ENCODE results near the gene GXYLT2. TPM values are rescaled to one million over a fixed set of nuclear protein-coding genes. Genes with fewer than 3 reads are reported as not detected.

The GXYLT2 gene
- total and polyA plus RNA-seq, 10 of the 15 experiments (the other 5 are each of a cell fraction or from before 2014, with no cell fraction given), result 0.27 to 2.6 (median 0.78) TPM

- Histone ChIP-seq H3K9ac (ENCODE audit: control insufficient read depth, insufficient read depth, low read length) (no peak overlapping the region), H2AFZ (ENCODE audit: control insufficient read depth, low read depth, low read length) (no peak overlapping the region), H3K79me2 (ENCODE audit: control insufficient read depth, insufficient read depth, low read length) (no peaks in the 10 kb centered on the region), H3K4me2 (ENCODE audit: control insufficient read depth, insufficient read depth) (no peak overlapping the region), H3K4me3 (no peak overlapping the region), H4K20me1 (ENCODE audit: control insufficient read depth, insufficient read depth) (no peaks in the 10 kb centered on the region), H3K9me3 (replicated peaks; ENCODE audit: control insufficient read depth, insufficient read depth, low read length) (no peaks in the 10 kb centered on the region), H3K36me3 (ENCODE audit: control insufficient read depth in 2 of 2, insufficient read depth in 2 of 2, low read length in 1 of 2) (no peaks in the 10 kb centered on the region), H3K27me3 (replicated peaks in 1 of 2; ENCODE audit: control insufficient read depth in 2 of 2, insufficient read depth in 2 of 2, low read length in 1 of 2) (no peaks in the 10 kb centered on the region; a peak in 2 of 4 replicates), H3K27ac (ENCODE audit: control insufficient read depth, insufficient read depth) (no peak overlapping the region), H3K4me1 (ENCODE audit: control insufficient read depth, insufficient read depth, low read length) (no peaks in the 10 kb centered on the region)
- in situ Hi-C loops (cut with MboI) (no loop called here), intact Hi-C loops (cut with micrococcal nuclease; ENCODE audit: unreplicated experiment) (no loop called here)
- BruUV-seq (replicated peaks), result no TSS peak
- no peak for TF ChIP-seq ATF2 (IDR thresholded peaks at IDR 0.05; ENCODE audit: low read length)
- no peak for TF ChIP-seq ZBTB11 (CRISPR knock-in tag; IDR thresholded peaks at IDR 0.05)
- no peak for TF ChIP-seq REST (IDR thresholded peaks at IDR 0.05; ENCODE audit: low read depth, low read length)
- no peak for TF ChIP-seq EED (IDR thresholded peaks at IDR 0.05; ENCODE audit: low read depth)
- no peak for TF ChIP-seq EZH2 (IDR thresholded peaks at IDR 0.05; ENCODE audit: borderline replicate concordance, control insufficient read depth, low read depth, low read length)
- TF ChIP-seq FOXK2 (IDR thresholded peaks at IDR 0.05), result no peak
- TF ChIP-seq SMAD5 (IDR thresholded peaks at IDR 0.05; ENCODE audit: low read depth), result no peak
- no peak for TF ChIP-seq NR2C2 (IDR thresholded peaks at IDR 0.05; ENCODE audit: borderline replicate concordance, control insufficient read depth, insufficient read length, low read depth)
- TF ChIP-seq YY1 (IDR thresholded peaks at IDR 0.05; ENCODE audit: low read depth, low read length), result no peak
- no peak for TF ChIP-seq SMARCA5 (IDR thresholded peaks at IDR 0.05)
- TF ChIP-seq NRF1 (conservative IDR thresholded peaks at IDR 0.05; ENCODE audit: low read depth, low read length), result no peak
- no peak for TF ChIP-seq CBX3 (IDR thresholded peaks at IDR 0.05; ENCODE audit: borderline replicate concordance, low read depth)
- TF ChIP-seq MEF2B (IDR thresholded peaks at IDR 0.05; ENCODE audit: partially characterized antibody, poor library complexity, severe bottlenecking), result no peak
- RAD21 ChIA-PET (ENCODE audit: unreplicated experiment), result no interaction called here
- ATAC-seq (no peak), DNase-seq (ENCODE audit: low read depth, low spot score) (no peak), FAIRE-seq (no peak)
- WGBS (ENCODE audit: insufficient coverage, insufficient replicate concordance, low lambda C conversion rate, missing lambda C conversion rate), result 64% methylated on average over 3 of the region's 3 CpGs
- CTCF ChIA-PET, result interaction anchor here (0.6 kb wide), 1 partner anchor 58 kb away, joined by 4 read pairs; no protein-coding TSS in a partner anchor
- POLR2A ChIA-PET, result no interaction called here
- SMC1A ChIA-PET (ENCODE audit: uncharacterized antibody, unreplicated experiment), result interaction anchor here (0.7 kb wide), 1 partner anchor 161 kb away, joined by 3 read pairs; no protein-coding TSS in a partner anchor
Observed at GRCh38 chr3:72909591-72909990, 21.7 kb downstream of the GXYLT2 start.

All from GM12878 (cell line).